Pancreas (tissue), 10 donors: ENCODE results near the gene SAT2. TPM values are rescaled to one million over a fixed set of nuclear protein-coding genes. Genes with fewer than 3 reads are reported as not detected.

Experiments used
- ATAC-seq, 4 donors: fragments of 200-7000 bp; cut with Tn5 transposase; one replicate each; pipeline versions ENCODE4 v1.8.0 to v1.9.1; 2020; ENCODE audit warnings: mild to moderate bottlenecking in 4 of 4, moderate library complexity in 4 of 4
- DNase-seq, 6 donors: peaks; one replicate each; pipeline ENCODE4 v3.0.0-alpha.2; 2020
- FAIRE-seq: peaks from 2 replicates; lab custom pipeline; 2012; peaks lifted over from hg19 to GRCh38; lab: Jason Lieb, UNC
- H3K27ac ChIP-seq, 4 donors: fragments of 200-600 bp; sonication (generic); 1 replicate in 3 of 4; 2 replicates in 1 of 4; pipeline versions ENCODE4 v1.5.0 to v1.8.0; 2020
- H3K27me3 ChIP-seq, 4 donors: fragments of 200-600 bp; one replicate each; pipeline ENCODE4 v1.8.0; 2021
- H3K36me3 ChIP-seq, 3 donors: fragments of 200-600 bp; sonication (generic) in 1 of 3; one replicate each; pipeline versions ENCODE4 v1.5.0 to v1.8.0; 2020 to 2021
- H3K4me1 ChIP-seq, 3 donors: fragments of 200-600 bp; one replicate each; pipeline ENCODE4 v1.8.0; 2021
- H3K4me3 ChIP-seq, 4 donors: fragments of 200-600 bp; sonication (generic) in 2 of 4; one replicate each; pipeline versions ENCODE4 v1.5.0 to v1.8.0; 2020 to 2021
- H3K9me3 ChIP-seq, 4 donors: fragments of 200-600 bp; one replicate each; pipeline ENCODE4 v1.8.0; 2021
- WGBS, 2 donors: extraction: QIAGEN DNeasy Blood & Tissue Kit; methylation state at CpG; one replicate each; pipeline ENCODE4 v1.1.7; 2013; 5-methylcytosine and 5-hydroxymethylcytosine counted together
- intact Hi-C, 3 donors: fragments of 100-400 bp; cut with DNase I; formaldehyde crosslinking; loops; one replicate each; pipeline versions ENCODE4 v1.11.1 to v1.14.2; 2022
- polyA plus RNA-seq, 2 donors: library from polyadenylated mRNA; stranded (reverse); fragments of 200-250 nt; gene quantifications; one replicate each; pipeline ENCODE4 v1.2.3, GENCODE V29; 2013
- total RNA-seq, 6 donors: library from RNA; stranded (reverse); fragmentation: NEBNext Ultra II Directional in 4 of 6; extraction: Animal tissue kit (Norgen Biotek cat#: 25700) in 4 of 6; gene quantifications; one replicate each; pipeline versions ENCODE4 v1.2.1 to v1.2.4, GENCODE V29; 2021 to 2023
- TF ChIP-seq, protein P1 (sequence below), 4 donors: fragments of 200-600 bp; sonication (generic) in 3 of 4; IDR thresholded peaks; one replicate each; pipeline versions ENCODE4 v1.5.0 to v1.8.0; 2021; ENCODE audit warnings: antibody characterized with exemption in 4 of 4
- donor health status: healthy with polysubstance abuse.
- donor health status: DM: no; HTN: no; CAD: no; lungs with moderate emphysema.
- donor health status: DM: no; HTN: no; CAD: no.
- donor health status: control.
- donor health status: control.
- donor health status: Bipolar disorder and iron deficiency.
- donor health status: DM: yes; HTN: yes; CAD: no.
- donor health status: DM: no; HTN: no; CAD: no.
- donor health status: DM: no; HTN: no; CAD: no.
- donor health status: DM: yes; HTN: yes; CAD: no.

SAT2 gene
- total and polyA plus RNA-seq, 8 donors = 43.8 to 348 (median 72.7) TPM

DNA sequence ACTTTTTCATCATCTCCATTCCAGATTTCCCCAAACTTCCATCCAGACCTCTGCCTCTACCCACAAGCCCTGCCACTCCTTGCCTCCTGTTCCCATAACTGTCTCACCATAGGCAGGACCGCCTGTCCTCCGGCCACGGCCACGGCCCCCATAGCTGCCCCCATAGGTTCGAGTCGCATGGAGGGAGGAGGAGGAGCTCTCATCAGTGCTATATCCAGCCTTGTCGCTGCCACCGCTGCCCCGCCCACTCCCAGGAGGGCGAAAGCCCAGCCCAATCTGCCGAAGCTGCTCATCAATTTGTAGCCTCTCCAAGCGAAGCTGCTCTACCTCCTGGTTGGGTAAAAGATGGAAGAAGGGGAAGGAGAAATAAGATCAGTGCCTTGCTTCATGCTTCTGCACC is 34.3 kb downstream of the SAT2 start:
- TF ChIP-seq, protein P1, sequence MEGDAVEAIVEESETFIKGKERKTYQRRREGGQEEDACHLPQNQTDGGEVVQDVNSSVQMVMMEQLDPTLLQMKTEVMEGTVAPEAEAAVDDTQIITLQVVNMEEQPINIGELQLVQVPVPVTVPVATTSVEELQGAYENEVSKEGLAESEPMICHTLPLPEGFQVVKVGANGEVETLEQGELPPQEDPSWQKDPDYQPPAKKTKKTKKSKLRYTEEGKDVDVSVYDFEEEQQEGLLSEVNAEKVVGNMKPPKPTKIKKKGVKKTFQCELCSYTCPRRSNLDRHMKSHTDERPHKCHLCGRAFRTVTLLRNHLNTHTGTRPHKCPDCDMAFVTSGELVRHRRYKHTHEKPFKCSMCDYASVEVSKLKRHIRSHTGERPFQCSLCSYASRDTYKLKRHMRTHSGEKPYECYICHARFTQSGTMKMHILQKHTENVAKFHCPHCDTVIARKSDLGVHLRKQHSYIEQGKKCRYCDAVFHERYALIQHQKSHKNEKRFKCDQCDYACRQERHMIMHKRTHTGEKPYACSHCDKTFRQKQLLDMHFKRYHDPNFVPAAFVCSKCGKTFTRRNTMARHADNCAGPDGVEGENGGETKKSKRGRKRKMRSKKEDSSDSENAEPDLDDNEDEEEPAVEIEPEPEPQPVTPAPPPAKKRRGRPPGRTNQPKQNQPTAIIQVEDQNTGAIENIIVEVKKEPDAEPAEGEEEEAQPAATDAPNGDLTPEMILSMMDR (IDR thresholded peaks at IDR 0.05) = no peak
- intact Hi-C loops = no loop called here
- Histone ChIP-seq H3K27me3 (no peaks in the 10 kb centered on the region), H3K27ac (no peak overlapping the region), H3K4me3 (no peak overlapping the region), H3K9me3 (no peaks in the 10 kb centered on the region), H3K4me1 (peaks cover 0 to 3% (median 0%) of the 10 kb centered on the region in 3 donors), H3K36me3 (peaks cover 0 to 62% (median 21%) of the 10 kb centered on the region in 3 donors)
- 85 to 91% methylated on average over 12 of the region's 12 CpGs for WGBS, 2 donors
- FAIRE-seq = no peak
- no peak for ATAC-seq
- DNase-seq = no peak

DNA sequence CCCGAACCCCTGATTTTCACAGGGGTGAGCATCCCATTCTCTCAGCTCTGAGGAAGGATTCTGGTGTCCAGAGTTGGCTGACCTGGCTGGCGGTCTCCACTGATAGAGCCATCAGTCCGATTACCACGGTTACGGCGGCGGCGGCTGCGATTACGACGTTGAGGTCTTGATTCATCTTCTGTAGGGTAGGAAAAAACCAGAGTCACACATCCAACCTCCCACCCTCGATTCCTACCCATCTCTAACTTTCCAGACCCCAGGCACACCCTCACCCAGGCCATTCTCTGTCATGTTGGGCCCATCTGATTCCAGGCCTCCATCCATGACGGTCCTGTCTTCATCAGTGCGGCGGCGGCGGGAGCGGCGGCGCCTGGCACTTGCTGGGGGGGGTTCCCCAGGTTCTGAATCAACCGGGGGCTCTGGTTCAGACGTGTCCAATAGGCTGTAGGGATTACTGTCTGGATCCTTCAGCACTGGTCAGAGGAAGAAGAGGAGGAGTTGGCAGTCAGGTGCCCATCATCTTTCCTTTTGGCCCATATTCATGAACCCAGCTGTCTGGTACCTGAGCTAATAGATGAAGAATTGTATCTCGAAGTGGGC is 35.1 kb downstream of the SAT2 start:
- H3K27me3 ChIP-seq = no peaks in the 10 kb centered on the region
- no peak for FAIRE-seq
- 90 to 94% methylated on average over 23 of the region's 23 CpGs for WGBS, 2 donors
- no peak overlapping the region for H3K27ac ChIP-seq
- intact Hi-C loops = no loop called here
- ATAC-seq = no peak
- H3K36me3 ChIP-seq = peaks cover 0 to 60% (median 21%) of the 10 kb centered on the region in 3 donors
- no peak overlapping the region for H3K4me3 ChIP-seq
- TF ChIP-seq, protein P1 (IDR thresholded peaks at IDR 0.05) = no peak
- DNase-seq = no peak
- H3K4me1 ChIP-seq = peaks cover 0 to 3% (median 0%) of the 10 kb centered on the region in 3 donors
- H3K9me3 ChIP-seq = no peaks in the 10 kb centered on the region

DNA sequence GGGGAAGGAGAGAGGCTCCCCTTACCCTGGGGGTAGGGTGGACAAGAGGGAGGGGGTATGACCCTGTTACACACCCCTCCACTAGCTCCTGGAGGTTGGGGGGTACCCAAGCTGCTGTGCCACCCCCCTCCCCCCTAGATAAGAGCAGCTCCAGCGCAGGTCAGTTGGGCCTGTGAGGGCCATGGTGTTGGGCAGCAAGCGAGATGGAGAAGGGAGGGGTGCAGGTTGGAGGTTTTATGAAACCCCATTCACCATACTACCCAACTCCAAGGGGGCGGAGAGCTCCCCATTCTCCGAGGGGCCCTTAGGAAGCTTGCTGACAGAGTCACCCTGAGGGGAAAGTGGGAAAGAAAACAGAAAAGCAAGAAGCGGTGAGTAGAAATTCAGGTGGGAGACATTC is 36.0 kb downstream of the SAT2 start:
- TF ChIP-seq, protein P1 (IDR thresholded peaks at IDR 0.05) = no peak
- no peak for DNase-seq
- no peak for FAIRE-seq
- Histone ChIP-seq H3K27ac (no peak overlapping the region), H3K9me3 (no peaks in the 10 kb centered on the region), H3K4me1 (peaks cover 0 to 3% (median 0%) of the 10 kb centered on the region in 3 donors), H3K27me3 (no peaks in the 10 kb centered on the region), H3K36me3 (peaks cover 0 to 54% (median 18%) of the 10 kb centered on the region in 3 donors), H3K4me3 (no peak overlapping the region)
- WGBS, 2 donors = 88 to 98% methylated on average over 5 of the region's 5 CpGs
- intact Hi-C loops = no loop called here
- no peak for ATAC-seq

DNA sequence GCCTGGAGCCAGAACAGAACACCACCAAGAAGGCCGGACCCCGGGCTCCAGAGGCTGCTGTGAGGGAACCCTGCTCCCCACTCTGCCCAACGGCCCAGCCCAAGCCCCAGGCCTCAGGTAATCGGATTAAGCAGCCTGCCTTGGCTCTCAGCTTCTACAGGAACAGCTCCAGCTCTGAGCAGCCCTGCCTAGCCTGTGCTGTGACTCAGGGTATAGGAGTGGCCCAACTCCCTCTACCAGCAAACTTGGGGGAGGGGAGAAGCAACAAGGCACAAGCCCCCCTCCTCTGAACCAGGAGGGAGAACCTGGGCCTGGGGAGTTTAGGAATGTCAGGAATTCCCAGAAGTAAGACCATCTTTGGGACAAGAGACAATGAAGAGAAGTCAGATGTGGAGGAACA is 36.9 kb downstream of the SAT2 start:
- no peak overlapping the region for H3K4me3 ChIP-seq
- no peaks in the 10 kb centered on the region for H3K9me3 ChIP-seq
- no peak for FAIRE-seq
- no peak for DNase-seq
- TF ChIP-seq, protein P1 (IDR thresholded peaks at IDR 0.05) = no peak
- H3K36me3 ChIP-seq = peaks cover 0 to 46% (median 15%) of the 10 kb centered on the region in 3 donors
- no peak for ATAC-seq
- intact Hi-C loops = no loop called here
- no peak overlapping the region for H3K27ac ChIP-seq
- H3K27me3 ChIP-seq = no peaks in the 10 kb centered on the region
- 81 to 84% methylated on average over 4 of the region's 4 CpGs for WGBS, 2 donors
- peaks cover 0 to 3% (median 0%) of the 10 kb centered on the region in 3 donors for H3K4me1 ChIP-seq
